COLO829 (cell line): ENCODE data around the gene GALNT13.

Experiments used
- DNase-seq: peaks from one replicate; pipeline ENCODE4 v3.0.0; 2012; ENCODE audit warnings: low spot score

Gene GALNT13

DNA sequence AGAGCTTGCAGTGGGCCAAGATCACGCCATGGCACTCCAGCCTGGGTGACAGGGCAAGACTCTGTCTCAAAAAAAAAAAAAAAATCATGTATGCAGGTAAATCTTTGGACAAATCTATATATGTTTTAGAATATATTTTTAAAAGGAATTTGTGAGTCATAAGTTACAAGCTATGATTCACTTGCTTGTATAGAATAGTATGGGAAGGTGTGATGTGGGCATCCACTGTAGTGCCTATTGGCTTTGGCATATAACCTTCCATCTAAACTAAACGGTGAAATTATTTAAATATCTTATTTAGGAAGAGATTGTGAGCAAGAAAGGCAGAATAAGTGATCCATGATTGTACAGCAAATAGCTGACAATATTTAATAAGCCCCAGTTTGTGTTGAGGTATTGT lies 261.1 kb downstream of the GALNT13 start:
- no peak for DNase-seq

DNA sequence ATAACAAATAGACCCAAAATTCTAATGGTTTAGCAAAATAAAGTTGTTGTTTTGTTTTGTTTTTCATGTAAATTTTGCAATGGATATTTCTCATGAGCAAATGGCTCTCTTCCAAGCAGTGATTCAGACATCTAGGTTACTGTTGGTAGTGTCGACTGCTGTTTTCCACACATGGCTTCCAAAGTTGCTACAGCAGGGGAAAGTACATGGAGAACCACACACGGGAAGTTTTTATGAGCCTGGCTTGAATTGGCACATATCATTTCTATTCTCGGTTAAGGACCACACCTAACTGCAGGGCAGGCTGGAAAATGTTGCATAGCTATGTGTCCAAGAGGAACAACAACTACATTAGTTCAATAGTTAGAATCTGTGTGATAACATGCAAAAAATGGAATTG lies 262.1 kb downstream of the GALNT13 start:
- DNase-seq, result no peak

DNA sequence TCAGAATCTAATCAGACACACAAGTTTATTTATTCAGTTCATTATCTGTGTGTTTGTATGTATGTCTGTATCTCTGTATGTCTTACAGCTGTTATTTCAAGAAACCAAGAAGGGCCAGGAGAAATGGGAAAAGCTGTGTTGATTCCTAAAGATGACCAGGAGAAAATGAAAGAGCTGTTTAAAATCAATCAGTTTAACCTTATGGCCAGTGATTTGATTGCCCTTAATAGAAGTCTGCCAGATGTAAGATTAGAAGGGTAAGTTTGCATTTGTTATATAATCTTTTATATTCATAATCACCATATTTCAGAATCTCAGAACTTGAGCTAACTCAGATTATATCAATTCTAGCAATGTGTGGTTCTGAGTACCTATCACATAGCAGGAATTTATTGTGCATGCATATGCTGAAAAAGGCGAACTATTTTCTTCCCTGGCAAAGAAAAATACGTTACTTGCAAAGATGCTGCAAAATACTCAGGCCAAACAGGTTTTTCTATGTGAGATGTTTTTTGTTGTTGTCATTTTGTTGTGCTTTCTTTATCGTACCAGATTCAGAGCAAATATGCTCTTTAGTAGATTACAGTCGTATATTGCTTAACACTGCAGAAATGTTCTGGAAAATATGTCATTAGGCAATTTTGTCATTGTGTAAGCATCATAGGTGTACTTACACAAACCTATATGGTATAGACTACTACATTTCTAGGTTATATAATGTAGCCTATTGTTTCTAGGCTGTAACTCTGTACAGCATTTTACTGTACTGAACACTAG lies 268.7 kb downstream of the GALNT13 start:
- DNase-seq, result no peak

DNA sequence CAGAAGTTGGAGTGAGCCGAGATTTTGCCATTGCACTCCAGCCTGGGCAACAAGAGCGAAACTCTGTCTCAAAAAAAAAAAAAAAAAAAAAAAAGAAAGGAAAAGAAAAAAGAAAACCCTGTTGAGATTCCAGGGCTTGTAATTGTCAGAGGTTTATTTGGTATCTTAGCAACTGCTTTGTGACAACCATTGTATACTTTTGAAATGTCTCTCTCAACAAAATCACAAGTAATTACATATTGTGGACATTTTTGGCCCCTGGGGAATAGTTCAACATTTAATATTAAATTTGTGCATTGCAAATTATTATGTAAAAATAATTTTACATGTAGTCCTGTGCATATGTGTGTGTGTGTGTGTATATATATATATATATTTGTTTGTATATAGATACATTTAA lies 270.8 kb downstream of the GALNT13 start:
- no peak for DNase-seq

DNA sequence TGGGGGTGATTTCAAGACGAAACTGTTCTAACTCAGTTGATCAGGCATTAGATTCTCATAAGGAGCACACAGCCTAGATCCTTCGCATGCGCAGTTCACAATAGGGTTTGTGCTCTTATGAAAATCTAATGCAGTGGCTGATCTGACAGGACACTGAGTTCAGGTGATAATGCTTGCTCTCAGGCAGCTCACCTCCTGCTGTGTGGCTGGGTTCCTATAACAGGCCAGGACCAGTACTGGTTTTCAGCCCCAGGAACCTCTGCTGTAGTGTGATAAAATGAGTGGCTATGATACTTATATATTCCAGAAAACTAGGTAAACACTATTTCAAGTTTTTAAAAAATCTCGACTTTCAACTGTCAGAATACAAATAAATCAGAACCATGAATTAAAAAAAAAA lies 271.4 kb downstream of the GALNT13 start:
- DNase-seq, result no peak

DNA sequence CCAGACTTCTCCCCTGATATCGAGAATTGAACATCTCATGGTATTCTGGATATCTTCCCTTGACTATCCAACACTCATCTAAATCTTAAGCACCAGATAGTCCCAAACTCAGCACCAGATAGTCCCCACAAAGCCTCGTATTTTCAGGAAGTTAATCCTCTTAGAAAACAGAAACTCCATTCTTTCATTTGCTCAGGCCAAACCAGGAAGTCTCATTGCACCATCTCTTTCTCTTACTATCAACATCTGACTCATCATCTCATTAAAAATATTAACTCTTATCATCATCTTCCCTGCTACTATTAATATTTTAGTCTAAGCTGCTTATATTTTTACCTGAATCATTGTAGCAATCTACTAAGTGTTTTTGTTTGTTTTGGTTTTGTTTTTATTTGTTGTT lies 286.4 kb downstream of the GALNT13 start:
- peak; percentile 54 for DNase-seq

DNA sequence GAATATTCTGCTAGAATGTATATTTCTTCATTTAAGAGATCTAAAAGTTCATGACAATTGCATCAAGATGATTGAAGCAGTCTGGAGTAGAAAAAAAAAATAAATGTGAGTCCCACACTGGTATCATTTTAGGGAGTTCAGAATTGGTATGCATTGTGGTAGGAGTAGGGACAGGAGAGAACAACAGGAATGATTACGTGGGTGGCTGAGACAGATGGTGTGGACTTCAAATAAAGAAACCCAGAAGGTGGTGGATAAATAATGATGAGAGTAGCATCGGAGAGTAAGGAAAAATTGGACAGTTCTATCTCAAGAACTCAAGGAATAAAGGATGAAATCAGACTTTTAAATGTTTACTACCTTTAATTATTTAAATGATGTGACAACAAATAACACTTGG lies 289.6 kb downstream of the GALNT13 start:
- DNase-seq, result no peak

DNA sequence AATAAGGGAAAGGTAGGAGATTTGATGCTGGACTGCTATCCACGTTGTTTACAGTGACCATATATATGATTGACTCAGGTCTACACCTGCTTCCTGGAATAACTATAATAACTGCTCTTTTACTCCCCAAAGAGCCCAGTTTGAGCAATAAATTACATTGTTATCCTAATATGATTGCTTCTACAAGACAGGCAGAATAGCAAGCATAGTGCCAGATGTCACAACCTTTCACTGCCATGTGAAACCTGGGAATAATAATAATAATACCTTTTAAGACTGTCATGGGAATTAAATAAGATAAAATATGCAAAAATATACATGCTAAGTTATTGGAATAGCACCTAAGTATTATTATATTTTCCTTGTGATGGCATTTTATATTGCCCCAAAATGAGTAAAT lies 298.7 kb downstream of the GALNT13 start:
- DNase-seq, result no peak

DNA sequence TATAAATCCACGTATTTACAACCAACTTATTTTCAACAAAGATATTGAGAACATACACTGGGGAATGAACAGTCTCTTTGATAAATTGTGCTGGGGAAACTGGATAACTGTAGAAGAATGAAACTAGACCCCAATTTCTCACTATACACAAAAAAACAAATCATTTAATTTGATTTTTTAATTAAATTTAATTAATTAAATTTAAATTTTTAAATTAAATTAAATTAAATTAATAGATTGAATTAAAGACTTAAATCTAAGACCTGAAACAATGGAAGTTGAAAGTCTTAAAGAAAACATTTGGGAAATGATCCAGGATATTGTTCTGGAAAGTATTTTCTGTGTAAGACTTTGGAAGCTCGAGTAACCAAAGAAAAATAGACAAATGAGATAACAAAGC lies 301.4 kb downstream of the GALNT13 start:
- DNase-seq, result no peak

DNA sequence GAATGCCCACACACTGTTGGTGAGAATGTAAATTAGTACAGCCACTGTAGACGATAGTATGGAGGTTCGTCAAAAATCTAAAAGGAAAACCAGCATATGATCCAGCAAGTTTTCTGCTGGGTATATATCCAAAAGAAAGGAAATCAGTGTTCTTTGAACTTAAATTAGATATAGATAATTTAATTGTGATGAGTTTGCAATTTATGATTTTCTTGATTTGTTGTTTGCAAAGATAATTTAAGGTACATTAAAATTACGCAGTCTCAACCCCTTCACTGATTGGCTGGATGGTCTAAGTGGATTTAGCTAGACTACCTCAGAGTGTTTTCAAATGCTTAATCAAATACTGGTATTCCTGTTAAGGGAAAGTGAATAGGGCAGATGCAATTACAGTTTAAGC lies 302.2 kb downstream of the GALNT13 start:
- DNase-seq, result no peak

DNA sequence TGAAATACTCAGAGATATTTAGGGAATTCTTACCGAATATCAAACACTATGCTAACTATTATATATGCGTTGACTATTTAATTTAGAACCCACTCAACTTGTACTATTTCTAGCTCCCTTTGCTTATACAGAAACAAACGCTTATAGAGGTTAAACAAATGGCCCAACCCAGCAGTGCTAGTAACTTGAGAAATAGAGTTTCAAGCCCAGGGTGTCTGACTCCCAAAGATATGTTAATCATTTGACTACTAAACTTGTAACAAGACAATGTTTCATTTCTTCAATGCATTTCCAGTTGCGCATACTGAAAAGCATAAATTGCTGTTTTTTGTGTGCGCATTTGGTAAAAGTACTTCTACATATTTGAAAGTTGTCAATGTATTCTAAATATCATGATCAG lies 310.3 kb downstream of the GALNT13 start:
- no peak for DNase-seq

DNA sequence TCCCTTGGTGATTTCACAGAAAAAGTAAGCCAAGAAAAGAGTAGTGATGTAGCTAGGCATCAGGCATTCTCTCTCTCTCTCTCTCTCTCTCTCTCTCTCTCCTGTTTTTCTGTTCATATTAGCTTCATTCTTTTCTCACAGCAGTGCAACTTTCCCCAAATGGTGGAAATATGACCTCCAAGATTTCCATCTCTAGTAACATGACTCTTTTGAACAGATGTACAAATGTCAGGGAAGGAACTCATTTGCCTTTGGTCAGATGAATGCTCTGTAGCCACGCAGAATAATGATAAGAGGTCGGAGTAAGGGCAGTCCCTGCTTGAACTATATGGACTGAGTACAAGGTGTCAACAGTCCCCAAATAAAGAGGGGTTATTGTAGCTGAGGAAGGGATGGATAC lies 316.2 kb downstream of the GALNT13 start:
- no peak for DNase-seq

DNA sequence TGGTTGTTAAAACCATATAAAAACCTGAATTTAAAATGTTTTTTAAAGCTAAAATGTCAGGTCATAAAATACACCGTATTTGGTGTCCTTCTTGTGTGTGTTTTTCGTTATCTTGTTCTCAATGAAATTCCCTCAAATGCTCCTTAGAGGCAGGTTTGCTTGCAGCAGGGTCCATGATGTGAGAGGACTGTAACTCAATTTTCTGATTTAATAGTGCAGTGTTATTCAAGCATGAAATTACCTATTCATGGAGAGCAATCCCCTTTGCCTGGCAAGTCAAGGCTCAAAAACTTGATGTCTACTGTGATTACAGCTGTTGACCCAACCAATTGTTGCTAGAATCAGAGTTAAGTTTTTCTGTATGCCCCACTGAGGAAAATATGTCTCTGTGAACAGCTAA lies 318.2 kb downstream of the GALNT13 start:
- no peak for DNase-seq

DNA sequence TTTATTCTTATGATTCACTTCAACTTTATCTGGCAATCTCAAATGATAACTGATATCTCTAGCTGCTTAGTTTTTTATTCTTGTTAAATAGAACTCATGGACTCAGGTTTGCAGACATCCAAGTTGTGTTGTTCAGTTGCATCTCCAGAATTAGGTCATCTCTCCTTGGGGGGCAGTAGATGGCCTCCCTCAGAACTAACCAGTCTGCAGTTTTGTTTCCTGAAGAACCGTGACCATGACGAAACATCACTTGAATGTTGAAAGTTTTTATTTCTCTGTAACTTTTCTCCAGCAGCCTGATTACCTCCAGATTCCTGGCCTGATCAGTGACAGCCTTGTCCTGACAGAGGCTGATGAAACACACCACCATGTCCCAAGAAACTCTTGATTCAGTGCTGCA lies 321.5 kb downstream of the GALNT13 start:
- no peak for DNase-seq

DNA sequence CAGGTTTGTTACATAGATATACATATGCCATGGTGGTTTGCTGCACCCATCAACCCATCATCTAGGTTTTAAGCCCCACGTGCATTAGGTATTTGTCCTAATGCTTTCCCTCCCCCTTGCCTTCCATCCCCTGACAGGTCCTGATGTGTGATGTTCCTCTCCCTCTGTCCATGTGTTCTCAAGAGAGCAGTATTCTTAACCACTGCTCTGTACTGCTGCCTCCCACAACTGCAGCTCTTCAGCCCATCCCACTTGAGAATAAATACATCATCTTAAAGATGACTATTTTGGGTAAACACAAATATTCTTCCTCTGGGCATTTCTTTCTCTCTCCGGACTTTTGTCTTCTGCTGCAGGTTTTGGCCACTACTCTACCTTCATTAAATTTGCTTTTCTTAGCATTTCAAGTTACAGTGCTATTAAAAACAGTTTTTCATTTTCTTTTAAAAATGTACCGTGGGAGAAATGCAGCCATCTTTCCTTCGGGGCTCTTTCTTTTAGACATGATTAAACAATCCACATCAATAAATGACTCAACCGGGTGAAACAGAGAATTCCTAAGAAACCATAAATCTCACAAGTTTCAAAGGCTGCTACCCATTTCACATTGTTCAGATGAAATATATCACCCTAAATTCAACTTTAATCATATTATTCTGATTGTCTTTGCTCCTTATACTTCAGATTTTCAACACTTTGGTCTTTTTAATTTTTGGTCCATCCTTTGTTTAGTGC lies 323.4 kb downstream of the GALNT13 start:
- DNase-seq, result no peak

DNA sequence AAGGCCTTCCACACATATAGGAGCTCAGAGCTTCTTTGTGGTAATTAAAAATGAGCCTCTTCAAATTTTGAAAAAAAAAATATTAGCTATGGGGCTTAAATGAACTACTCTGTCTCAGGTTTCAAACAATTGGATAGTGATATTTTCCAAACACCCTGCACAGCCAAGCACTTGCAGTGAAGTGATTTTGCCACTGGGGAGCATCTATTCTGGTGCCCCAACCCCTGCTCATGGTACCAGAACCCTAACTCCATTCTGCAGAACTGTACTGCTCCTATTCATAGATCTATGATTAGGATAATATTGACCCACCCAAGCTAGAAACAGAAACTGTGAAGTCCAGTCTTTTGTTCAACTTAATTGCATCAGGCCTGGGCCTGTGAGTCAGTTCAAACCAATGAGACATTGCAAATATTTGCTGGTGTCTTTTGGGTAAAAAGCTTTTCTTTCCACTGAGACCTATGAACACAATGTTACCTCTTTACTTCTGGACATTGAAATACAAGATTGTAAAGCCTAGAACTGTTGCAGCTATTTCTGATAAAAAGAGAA lies 324.0 kb downstream of the GALNT13 start:
- DNase-seq, result no peak

DNA sequence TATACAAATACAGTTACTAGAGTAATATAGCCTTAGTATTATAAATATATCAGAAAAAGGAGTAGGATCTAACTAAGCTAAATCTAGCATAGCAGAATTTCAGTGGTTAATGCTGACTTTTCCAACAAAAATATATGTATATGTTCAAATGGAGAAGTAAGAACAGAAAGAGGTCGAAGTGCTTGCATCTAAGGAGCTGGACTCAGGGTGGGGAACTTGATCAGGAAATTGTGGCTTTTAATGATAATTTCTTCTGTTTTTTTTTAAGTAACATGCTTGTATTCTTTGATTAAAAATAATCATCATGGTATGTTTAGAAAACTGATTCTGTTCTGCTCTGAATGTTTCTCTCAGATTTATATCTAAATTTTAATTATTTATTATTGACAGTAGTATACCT lies 327.1 kb downstream of the GALNT13 start:
- no peak for DNase-seq

DNA sequence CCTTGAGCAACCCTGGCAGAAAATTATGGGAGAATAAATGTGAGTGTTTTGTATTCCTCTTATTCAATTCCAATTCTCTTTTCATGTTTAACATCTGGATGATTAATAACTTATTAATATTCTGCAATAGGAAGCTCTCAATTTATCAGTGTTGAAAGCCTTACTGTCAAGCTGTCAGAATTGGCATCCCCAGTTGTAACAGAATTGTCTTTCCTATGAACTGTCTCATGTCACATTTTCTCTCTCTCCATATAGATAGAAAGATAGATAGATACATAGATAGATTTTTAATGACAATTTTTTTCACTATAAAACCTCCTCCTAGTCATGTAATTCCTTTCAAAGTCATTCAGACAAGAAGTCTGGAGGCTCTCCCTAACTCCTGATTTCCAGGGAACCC lies 331.5 kb downstream of the GALNT13 start:
- DNase-seq, result no peak

DNA sequence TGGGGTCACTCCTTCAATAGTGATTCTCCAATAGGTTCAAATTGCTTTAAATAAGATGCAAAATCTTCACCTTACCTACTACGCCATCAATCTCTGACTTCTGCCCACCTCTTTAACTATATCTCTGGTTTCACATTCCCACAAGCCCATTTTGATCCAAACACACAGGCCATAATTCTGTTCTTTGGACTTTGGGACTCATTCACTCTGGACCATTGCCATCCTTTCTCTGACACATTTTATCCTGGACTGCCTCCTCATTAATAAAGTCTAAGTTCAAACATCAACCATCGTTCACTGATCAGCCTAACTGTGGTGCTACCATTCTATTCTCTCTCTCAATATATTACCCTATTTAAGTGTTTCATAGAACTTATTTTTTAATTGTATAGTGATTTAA lies 332.2 kb downstream of the GALNT13 start:
- DNase-seq, result no peak

DNA sequence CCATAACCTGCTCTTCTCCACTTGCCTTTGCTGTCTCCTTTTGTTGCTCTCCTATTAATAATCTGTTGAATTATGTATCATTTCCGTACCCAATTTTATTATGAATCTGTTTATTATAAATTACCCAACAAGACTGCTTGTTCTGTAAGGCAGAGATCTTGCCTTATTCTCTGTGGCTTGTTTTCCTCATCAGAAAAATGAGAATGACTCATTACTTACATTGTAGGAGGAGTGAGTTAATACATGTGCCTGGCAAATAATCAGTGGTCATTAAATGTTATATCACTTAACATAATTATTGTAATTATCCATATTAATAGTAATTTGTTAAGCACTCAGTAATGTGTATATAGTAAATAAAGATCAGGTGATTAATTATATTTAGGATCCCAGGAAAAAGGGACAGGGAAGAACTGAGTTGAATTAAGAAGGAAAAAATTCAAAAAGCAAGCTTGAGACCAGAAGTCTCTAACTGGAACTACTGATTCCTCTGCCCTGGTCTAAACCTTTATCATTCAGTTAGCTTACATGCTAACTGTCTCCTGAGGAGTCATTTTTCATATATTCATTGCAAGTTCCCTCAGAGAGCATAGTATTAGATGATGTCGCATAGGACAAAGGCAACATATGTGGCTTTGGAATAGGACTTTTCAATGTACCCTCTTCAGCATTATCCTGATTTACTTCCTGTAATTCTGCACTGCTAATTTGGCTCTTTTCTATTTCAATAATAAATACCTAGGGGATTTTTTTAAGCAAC lies 335.7 kb downstream of the GALNT13 start:
- no peak for DNase-seq

DNA sequence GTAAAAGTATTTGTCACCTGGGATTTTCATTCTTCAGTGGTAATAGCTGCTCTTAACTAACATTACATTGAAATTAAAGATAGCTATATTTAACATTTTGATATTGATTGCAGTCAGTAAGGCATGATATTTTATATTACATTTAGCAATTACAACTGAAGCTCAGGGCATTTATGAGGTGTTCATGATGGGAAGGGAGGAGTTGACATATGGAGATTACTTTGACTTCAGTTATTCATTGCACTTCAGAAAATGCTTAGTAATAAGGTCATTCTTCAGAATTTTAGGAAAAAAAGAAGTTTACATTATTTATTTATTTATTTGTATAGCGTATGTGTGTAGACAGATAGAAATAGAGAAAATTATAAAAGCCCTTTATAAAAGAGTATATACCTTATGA lies 352.0 kb downstream of the GALNT13 start:
- DNase-seq, result no peak

DNA sequence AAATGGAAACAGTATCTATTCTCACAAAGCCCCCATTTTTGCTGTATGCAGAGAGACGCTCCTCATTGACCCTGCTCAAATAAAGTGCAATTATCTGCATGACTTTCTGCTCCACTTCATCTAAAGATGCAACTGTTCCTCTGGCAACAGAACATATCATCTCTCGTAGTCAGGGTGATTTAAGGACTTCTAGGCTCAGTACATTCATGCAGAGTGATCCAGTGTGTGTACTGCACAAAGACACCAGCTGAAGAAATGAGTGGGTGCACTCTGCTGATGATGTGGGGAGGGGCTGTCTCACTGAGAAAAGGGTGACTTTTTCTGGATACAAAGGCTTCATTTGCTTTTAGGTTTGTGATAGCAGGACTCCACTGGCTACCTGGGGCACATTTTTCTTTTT lies 355.2 kb downstream of the GALNT13 start:
- no peak for DNase-seq
